NCI-H1105 treated with DMSO at 0.1 percent for 48 hours (cell line): ENCODE results near the gene METAP1D.

Source experiments
- DNase-seq: peaks from one replicate; lab custom pipeline; 2025; lab: John Stamatoyannopoulos, UW

The METAP1D gene

DNA sequence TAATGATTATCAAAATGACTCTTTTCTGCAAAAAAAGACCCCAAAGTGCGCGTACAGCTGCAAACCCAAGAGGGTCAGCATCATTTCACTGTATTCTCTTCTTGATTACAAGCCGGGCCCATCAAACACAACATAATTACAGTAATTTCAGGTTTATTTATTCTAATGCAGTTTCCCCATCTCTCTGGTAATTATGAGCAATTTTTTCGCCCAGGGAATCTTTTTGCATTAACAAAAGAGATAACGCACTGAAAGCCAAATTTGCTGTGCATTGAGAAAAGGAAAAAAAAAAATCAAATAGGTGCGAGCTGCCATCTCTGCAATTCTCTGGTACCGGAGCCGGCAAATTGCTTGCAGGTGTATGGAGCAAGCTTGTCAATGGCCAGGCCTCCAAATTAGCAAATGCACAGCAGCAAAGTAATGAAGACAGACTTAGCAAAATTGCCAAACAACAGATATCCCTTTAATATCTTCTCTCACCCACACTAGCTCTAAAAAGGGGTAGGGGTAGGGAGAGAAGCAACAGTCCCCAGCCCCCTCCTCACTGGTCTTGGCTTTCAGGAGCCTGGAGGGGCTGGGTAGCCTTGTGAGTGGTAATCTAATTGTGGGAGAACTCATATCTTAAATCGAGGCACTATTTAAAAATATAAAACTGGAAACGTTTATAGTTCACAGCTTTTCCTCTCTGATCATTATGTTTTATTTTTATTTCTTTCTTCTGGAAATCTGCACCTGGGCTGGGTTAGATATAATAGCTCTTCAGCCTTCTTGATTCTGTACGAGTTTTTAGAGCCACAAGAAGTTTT lies 92.2 kb downstream of the METAP1D start:
- peak; percentile 93 for DNase-seq

GRCh38 chr2:172092716-172093415 lies 93.1 kb downstream of the METAP1D start:
- DNase-seq: no peak

GRCh38 chr2:172093416-172094293 lies 93.9 kb downstream of the METAP1D start:
- DNase-seq: no peak

DNA sequence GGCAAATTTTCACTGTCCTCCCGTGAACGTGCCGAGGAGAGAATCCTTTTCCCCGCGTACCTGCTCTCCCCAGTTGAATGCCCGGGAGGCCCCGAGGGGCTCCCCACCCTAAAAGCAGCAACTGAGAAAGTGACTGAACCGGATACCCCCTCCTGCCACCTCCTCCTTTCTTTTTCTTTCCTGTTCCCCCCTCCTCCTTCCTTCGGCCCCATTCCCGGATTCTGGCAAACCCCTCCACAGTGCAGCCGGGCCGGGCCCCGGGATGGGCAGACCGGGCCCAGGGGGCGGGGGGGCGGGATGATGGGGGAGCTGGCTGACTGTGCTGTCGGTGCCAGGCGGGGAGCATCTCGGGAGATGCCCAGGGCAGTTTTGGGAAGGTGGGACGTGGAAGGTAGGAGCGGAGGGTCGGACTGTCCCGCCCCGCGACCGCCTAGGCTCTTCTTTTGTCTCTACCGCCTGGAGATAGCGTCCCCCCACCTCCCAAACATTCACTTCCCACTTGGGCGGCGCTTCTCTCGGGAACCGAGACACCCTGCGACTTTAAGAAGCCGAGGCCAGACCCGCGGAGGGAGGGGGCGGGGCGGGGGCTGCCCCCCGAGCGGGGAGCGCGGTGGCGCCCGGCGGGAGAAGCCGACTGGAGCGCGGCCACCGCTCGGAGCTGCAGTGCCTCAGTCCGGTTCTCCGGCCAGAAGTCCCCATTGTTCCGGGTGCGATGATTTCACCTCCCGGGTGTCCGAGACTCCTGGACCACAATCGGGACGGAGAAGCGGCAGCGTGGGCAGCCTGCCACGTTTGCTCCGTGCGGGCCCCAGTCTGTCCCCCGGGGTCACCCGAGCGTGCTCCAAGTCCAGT lies 94.8 kb downstream of the METAP1D start:
- no peak for DNase-seq

GRCh38 chr2:172095146-172095904 lies 95.6 kb downstream of the METAP1D start:
- no peak for DNase-seq

DNA sequence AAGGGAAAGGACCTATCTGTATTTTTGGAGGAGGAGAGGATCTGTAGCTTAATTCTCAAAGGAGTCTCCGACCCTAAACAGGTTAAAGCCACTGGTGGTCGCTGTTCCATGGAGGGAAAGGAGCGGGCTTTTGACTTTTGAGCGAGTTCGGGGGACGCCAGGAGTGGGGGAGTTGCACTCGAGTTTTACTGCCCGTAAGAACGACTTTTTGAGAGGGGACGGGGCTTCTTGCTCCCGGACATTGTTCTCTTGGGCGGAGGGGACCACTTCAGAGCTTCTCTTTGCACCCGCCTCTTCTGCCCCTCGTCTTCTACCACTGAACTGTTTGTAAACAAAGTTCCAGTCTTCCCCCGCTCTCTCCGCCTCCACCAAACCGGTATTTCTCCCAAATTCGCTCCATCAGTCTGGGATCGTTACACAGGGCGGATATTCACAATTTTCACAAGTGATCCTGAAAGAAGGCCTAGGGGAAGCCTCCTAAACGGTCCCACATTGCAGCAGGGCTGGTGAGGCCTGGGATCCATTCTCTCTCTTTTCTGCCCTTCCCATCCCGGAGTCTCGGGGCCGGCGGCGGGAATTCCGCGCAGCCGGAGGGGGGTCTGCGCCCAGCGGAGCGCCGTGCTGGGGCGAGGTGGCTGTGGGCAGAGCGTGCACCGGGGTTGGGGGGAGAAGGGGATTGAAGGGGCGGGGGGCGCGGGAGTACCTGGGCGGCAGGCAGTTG lies 96.3 kb downstream of the METAP1D start:
- no peak for DNase-seq

DNA sequence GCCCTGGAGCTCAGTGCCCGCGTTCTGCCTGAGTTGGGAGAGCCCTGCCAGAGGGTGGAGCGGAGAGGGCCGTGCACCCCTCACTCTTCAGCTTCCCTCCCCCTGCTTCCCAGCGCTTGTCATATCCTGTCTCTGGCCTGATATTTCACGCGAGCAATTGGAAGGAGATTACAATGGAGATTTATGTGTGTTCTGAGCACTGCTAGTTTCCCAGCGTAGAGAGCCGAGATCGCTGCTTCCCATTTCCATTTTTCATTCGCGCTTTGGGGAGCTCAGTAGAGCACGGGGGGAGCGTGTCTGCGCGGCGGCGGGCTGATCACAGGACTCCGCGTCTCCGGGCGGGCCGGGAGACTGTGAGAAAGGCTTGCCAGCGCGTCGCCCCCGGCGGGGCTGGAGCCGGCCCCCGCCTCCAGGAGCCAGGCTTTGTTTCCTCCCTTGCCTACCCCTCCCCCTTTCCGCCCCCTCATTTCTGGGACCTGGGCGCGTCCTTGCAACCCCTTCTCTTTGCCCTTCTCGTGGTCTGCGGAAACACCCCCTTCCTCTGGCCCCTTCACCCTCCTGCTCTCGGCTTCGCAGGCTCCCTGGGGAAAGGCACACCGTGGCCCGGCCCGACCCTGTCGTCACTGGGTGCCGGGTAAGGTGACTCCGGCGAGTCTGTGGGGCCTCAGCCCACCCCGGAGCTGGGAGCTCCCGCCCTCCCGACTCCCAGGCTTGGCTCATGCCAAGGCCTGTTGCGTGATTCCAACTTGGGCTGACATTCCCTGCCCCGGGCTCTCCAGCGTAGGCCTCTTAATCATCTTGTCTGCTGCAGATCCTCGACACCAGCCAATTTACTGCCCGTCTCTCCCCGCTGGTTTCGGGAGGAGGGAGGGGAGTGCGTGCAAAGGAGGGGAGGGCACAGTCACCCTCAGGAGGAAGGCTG lies 97.1 kb downstream of the METAP1D start:
- DNase-seq: peak; percentile 80

- peak; percentile 55 for DNase-seq
Observed at GRCh38 chr2:172097557-172098131, 97.9 kb downstream of the METAP1D start.

GRCh38 chr2:172098287-172098649 lies 98.5 kb downstream of the METAP1D start:
- no peak for DNase-seq

DNA sequence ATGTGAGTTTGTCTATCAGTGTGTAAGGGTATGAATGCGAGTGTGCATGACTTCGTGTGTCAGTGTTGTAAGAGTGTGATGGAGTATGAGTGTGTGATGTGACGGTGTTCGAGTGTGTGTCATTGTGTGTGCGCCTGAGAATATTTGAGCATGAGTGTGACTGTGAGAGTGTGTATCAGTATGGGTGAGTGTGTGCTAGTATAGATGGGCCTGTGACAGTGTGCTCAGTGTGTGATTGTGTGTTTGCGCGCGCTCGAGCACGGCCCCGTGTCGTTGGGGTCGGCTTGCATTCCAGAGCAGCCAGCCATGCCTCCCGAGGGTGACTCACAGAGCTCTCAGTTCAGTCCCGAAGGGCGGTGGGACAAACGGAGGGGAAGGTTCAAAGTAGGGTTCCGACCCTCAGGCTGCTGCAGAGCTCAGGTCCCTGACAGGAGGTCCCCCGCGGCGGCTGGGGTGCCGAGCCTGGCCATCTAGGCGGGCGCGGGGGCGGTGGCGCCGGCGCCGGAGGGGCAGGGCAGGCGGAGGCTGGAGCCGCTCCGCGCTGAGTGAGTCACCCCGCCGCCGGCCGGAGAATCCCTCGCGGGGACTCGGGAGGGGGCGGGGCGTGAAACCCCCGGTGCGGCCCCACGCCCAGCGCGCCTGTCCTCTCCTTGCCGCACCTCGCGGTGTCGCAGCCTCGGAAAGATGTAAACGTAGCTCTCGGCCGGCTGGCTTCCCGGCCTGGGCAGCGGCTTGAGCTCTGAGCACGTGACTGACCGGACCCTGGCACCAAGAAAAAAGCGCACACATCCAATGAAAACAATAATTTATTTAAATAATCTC lies 99.1 kb downstream of the METAP1D start:
- no peak for DNase-seq

DNA sequence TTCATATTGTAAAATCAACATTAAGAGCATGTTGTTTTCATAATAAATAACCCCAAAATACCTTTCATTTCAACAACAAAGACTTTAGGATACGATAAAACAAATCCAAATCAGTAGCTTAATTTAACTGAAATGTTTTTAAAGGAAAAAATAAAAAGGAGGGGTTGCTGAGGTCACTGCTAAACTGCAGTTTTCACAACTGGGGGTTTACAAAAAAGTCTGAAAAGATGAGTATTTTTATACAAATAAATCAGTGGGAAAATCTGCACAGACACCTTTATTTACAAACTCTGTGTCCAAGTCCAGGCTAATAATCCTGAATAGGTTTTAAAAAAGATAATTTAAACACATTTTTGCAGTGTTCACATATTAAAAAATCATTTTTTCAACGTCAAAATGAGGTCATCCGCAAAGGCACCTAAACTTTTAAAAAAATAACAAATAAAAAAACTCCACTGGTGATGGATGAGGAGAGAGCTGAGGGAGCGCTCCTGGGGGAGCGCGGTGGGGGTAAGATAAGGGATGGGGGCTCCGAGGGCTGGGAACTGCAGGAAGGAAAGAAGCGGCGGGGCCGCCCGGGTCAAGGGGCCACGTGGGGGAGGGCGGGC lies 99.8 kb downstream of the METAP1D start:
- DNase-seq: no peak

DNA sequence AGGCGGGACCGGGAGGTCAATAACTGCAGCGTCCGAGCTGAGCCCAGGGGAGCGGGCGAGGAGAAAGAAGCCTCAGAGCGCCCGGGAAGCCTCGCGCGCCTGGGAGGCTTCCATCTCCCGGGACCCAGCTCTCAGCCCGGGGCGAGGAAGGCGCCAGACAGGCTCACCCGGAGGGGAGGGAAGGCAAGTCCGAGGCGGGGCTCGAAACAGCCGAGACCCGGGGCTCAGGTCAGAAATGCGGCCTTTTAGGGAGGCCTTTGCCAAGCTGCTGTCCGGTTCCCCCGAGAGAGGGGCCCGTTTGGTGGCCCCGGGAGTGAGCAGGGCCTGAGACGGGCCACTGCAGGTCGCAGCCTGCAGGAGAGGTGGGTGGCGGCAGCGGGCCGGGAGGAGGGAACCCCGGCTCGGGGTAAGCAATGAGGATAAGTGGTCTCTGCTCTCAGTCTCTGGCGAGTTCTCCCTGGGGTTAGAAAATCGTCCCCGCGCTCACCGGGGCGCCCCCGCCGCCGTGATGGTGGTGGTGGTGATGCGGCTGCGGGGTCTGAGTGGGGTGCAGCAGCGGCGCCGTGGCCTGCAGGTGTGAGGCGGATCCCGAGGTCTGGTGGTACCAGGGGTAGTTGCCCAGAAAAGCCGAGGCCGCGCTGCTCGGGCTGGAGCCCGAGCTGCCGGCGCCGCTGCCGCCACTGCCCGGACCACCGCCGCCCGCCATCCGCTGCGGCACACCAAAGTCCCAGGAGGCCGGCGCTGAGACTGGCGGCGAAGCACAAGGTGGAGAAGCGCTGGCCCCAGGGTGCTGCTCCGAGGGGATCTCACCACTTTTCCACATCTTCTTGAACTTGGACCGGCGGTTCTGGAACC lies 100.6 kb downstream of the METAP1D start:
- DNase-seq: no peak

- DNase-seq: no peak
Observed at GRCh38 chr2:172100935-172101820, 101.4 kb downstream of the METAP1D start.

GRCh38 chr2:172101821-172102390 lies 102.2 kb downstream of the METAP1D start:
- peak; percentile 78 for DNase-seq
